ENCODE data around the gene NTM. TPM values are rescaled to one million over a fixed set of nuclear protein-coding genes. Genes with fewer than 3 reads are reported as not detected.

The NTM gene
- total RNA-seq, 2 experiments from 2014 or later: not detected

DNA sequence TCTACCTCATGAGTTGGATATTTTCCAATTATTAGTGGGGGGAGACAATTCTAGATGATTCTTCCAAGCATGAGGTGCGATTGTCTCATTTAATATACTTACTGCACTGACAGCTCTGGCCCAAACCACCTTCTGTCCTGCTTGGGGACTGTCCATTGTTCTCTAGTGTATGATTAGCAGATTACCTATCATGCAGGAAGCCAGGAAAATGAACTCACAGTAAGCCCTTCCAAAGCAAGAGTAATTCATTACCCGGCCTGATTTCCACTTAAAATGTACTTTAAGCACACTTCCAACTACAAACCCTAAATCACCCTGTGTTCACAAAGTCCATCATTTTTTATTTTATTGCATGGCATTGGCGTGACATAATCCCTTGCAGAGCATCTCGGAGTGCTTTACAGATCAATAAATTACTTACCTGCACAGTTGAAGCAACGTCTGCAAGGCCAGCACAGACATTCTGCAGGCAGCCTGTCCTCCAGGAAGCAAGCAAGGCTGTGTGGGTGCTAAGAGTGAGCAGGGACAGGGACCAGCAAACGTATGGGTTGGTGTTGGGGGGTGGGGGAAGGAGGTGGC, 838.2 kb downstream of the NTM start:
- Mint-ChIP-seq H3K4me3 (no peak overlapping the region), H3K27me3 (no peaks in the 10 kb centered on the region), H3K27ac (no peak overlapping the region), H3K4me1 (ENCODE audit: low read depth) (no peaks in the 10 kb centered on the region), H3K9me3 (peaks cover 1% of the 10 kb centered on the region), H3K36me3 (ENCODE audit: low read depth) (no peaks in the 10 kb centered on the region)
- intact Hi-C loops (cut with micrococcal nuclease): no loop called here
- TF ChIP-seq, protein P1, sequence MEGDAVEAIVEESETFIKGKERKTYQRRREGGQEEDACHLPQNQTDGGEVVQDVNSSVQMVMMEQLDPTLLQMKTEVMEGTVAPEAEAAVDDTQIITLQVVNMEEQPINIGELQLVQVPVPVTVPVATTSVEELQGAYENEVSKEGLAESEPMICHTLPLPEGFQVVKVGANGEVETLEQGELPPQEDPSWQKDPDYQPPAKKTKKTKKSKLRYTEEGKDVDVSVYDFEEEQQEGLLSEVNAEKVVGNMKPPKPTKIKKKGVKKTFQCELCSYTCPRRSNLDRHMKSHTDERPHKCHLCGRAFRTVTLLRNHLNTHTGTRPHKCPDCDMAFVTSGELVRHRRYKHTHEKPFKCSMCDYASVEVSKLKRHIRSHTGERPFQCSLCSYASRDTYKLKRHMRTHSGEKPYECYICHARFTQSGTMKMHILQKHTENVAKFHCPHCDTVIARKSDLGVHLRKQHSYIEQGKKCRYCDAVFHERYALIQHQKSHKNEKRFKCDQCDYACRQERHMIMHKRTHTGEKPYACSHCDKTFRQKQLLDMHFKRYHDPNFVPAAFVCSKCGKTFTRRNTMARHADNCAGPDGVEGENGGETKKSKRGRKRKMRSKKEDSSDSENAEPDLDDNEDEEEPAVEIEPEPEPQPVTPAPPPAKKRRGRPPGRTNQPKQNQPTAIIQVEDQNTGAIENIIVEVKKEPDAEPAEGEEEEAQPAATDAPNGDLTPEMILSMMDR (IDR thresholded peaks at IDR 0.05): no peak
- ATAC-seq (no peak), DNase-seq (no peak)
- ChIA-PET POLR2A (no interaction called here), CTCF (no interaction called here)

DNA sequence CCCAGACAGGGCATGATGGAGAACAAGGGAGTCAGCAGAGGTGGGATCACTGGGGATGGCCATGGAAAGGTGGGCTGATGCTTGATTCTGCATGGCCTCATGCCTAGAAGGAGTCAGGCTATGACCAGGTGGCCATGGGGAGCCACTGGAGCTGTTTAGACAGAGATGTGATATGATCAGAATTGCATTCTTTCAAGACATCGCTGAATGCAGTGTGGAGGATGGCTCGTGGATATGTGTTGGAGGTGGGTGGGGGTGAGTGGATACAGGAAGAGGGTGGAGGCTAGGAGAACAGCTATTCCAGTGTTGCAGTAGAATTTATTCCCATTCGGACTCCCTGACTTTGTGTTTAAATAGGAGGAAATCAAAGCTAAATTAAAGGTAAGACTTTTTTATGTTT, 841.1 kb downstream of the NTM start:
- Mint-ChIP-seq H3K9me3 (peaks cover 1% of the 10 kb centered on the region), H3K27ac (no peak overlapping the region), H3K4me3 (no peak overlapping the region), H3K36me3 (ENCODE audit: low read depth) (no peaks in the 10 kb centered on the region), H3K27me3 (no peaks in the 10 kb centered on the region), H3K4me1 (ENCODE audit: low read depth) (no peaks in the 10 kb centered on the region)
- TF ChIP-seq, protein P1 (IDR thresholded peaks at IDR 0.05): no peak
- no peak for ATAC-seq
- ChIA-PET CTCF (no interaction called here), POLR2A (no interaction called here)
- intact Hi-C loops (cut with micrococcal nuclease): no loop called here
- no peak for DNase-seq

DNA sequence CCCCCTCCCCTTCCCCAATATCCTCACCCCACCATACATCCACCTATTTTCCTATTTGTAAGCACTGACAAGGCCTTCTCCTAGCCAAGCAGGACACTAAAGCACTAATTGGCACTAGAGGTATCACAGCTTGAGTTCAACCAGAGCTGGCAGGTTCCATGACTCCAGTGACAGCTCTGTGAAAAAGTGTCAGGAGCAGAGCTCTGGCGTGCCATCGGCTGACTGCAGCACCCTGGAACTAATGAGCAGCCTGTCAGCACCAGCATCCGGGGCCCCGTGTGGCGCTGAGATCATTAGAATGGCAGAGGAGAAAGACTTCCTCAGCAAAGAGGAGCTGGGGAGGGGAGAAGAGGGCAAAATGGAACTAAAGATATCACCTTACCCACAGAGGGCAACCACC, 847.4 kb downstream of the NTM start:
- Mint-ChIP-seq H3K9me3 (no peaks in the 10 kb centered on the region), H3K36me3 (ENCODE audit: low read depth) (no peaks in the 10 kb centered on the region), H3K4me1 (ENCODE audit: low read depth) (no peaks in the 10 kb centered on the region), H3K27ac (no peak overlapping the region), H3K27me3 (no peaks in the 10 kb centered on the region), H3K4me3 (no peak overlapping the region)
- POLR2A ChIA-PET: no interaction called here
- DNase-seq (no peak), ATAC-seq (no peak)
- CTCF ChIA-PET: no interaction called here
- intact Hi-C loops (cut with micrococcal nuclease): no loop called here
- TF ChIP-seq, protein P1 (IDR thresholded peaks at IDR 0.05): no peak

DNA sequence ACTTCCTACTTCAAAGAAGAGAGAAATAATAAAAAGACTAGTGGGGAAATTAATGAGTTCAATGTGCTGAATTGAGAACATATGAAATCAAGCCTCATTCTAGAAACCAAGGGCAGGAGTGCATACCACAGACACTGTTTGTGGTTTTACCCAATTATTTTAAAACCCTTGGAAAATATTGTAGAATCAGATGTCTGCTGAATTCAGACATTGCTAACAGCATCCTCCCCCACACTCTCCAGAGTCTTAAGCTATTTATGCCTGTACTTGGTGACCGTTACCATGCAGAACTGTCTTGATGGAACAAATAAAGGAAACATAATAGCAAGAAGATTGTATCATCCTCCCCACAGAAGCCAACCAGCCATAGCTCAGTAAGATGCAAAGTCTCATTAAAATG, 850.1 kb downstream of the NTM start:
- no peak overlapping the region for H3K27ac Mint-ChIP-seq
- no peak for DNase-seq
- TF ChIP-seq, protein P1 (IDR thresholded peaks at IDR 0.05): no peak
- no peaks in the 10 kb centered on the region for H3K4me1 Mint-ChIP-seq (ENCODE audit: low read depth)
- no peaks in the 10 kb centered on the region for H3K36me3 Mint-ChIP-seq (ENCODE audit: low read depth)
- no peaks in the 10 kb centered on the region for H3K9me3 Mint-ChIP-seq
- ChIA-PET POLR2A (no interaction called here), CTCF (no interaction called here)
- no peaks in the 10 kb centered on the region for H3K27me3 Mint-ChIP-seq
- intact Hi-C loops (cut with micrococcal nuclease): no loop called here
- H3K4me3 Mint-ChIP-seq: no peak overlapping the region
- ATAC-seq: no peak

DNA sequence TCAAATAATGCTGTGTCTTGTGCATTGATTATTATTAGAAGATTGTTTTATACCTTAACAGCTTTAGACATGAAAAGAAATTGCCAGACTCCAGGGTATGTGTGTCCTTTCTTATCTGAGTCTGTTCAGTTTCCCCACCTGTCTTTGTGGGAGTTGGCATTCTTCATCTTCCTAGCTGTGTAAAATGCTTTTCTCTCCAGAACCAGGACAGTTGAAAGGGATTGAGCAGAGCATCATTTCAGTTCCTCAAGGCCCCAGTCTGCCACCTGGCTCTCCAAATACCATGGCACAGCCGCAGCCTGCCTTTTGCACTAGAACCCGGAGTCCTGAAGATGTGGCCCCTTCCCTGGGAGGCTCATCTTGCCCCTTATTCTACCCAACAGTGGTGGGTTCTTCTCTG, 851.9 kb downstream of the NTM start:
- Mint-ChIP-seq H3K4me3 (no peak overlapping the region), H3K27me3 (no peaks in the 10 kb centered on the region), H3K4me1 (ENCODE audit: low read depth) (no peaks in the 10 kb centered on the region), H3K9me3 (no peaks in the 10 kb centered on the region), H3K36me3 (ENCODE audit: low read depth) (no peaks in the 10 kb centered on the region), H3K27ac (no peak overlapping the region)
- CTCF ChIA-PET: no interaction called here
- DNase-seq: no peak
- POLR2A ChIA-PET: no interaction called here
- intact Hi-C loops (cut with micrococcal nuclease): no loop called here
- no peak for ATAC-seq
- TF ChIP-seq, protein P1 (IDR thresholded peaks at IDR 0.05): no peak
